GM19468 (cell line): Measurements from ENCODE around the gene ARHGAP25.

Experiments used
- ATAC-seq: cut with Tn5 transposase; IDR thresholded peaks from one replicate; pipeline ENCODE4 v1.9.1; 2021; ENCODE audit warnings: mild to moderate bottlenecking, moderate library complexity, moderate number of reproducible peaks; ENCODE audit not compliant: unreplicated experiment; ENCODE audit errors: extremely low read depth

ARHGAP25 gene

DNA sequence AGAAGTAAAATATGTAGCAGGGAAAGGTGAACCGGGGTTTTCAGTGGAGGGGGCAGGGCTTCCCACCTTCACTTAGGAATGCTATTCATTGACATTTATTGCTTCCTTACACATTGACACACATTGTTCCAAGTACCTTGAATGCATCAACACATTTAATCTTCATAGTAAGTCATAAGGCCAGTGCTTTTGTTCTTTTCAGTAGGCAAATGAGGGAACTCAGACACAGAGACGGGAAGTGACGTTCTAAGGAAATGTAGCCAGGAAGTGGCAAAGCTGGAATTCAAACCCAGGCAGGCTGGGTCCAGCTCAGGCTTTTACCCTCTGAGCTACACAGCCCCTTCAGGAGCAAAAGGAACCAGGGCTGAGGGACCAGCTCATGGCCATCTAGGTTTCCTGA lies 115.9 kb downstream of the ARHGAP25 start:
- no peak for ATAC-seq

- ATAC-seq = no peak
Observed at GRCh38 chr2:68853035-68853434, 118.4 kb downstream of the ARHGAP25 start.

DNA sequence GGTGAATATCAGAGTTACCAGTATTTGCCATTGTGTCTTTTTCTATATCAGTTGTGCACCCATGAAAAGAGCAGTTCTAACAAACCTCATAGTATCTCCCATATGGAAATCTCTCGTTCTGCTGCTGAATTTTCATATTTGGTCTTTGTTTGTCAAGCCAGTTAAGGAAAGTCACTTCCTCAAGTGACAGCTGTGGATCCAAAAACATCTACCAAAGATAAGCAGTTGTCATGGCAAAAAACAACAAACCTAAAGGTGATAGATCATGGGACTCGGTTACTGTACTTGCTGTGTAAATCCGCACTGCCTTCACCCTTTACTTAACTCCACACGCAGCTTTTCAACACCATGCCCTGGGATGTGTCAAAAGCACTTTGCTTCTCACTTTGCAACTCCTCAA lies 119.3 kb downstream of the ARHGAP25 start:
- ATAC-seq = no peak

DNA sequence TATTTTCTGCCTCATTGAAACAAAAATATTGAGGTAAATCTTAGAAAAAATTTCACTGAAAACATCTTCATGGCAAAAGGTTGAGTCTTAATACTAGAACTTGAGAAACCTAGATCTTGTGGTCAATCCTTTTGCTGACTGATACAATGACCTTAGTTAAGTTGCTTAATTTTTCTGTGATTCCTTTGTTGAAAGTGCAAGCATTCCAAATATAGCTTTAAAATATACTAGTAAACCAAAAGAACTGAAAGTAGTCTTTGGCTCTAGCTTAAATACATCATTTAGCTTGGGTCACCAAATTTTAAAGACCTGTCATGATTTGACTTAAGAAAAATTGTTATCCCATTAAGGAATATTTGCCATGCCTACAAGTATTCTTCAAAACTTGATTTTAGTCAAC lies 119.9 kb downstream of the ARHGAP25 start:
- ATAC-seq = no peak

- no peak for ATAC-seq
Observed at GRCh38 chr2:68855550-68855949, 120.9 kb downstream of the ARHGAP25 start.

DNA sequence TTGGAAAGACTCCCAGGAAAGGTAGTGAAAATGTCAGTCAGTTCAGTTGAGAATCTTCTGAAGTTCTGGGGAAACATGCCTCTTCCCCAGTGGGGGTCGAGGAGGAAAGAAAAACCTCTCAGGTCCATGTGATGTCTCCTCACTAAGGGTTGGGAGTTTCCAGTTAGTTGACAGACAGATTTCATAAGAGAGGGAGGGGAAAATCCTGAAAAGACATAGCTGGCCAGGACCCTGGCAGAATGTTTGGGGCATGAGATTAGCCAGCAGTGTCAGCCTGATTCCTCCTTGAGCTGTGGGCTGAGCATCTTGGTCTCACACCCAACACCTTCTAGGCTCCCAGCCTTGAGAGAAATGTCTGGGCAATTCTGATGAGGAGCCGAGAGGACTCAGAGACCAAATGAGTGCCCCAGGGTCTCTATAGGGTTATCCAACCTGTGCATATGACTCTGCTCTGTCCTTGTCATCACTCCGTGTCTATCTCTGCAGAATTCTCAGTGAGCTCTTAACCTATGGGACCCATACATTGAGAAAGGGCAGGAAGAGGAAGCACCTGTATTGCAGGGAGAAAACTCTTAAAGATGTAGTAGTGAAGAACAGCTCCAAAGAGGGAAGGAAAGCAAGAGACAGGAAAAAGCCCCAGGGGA lies 122.7 kb downstream of the ARHGAP25 start:
- ATAC-seq = no peak

- no peak for ATAC-seq
Observed at GRCh38 chr2:68857855-68858456, 123.3 kb downstream of the ARHGAP25 start.

GRCh38 chr2:68860111-68860510 lies 125.5 kb downstream of the ARHGAP25 start:
- no peak for ATAC-seq

GRCh38 chr2:68861330-68861729 lies 126.7 kb downstream of the ARHGAP25 start:
- no peak for ATAC-seq

GRCh38 chr2:68862889-68863288 lies 128.3 kb downstream of the ARHGAP25 start:
- ATAC-seq = no peak

GRCh38 chr2:68863996-68864395 lies 129.4 kb downstream of the ARHGAP25 start:
- no peak for ATAC-seq

DNA sequence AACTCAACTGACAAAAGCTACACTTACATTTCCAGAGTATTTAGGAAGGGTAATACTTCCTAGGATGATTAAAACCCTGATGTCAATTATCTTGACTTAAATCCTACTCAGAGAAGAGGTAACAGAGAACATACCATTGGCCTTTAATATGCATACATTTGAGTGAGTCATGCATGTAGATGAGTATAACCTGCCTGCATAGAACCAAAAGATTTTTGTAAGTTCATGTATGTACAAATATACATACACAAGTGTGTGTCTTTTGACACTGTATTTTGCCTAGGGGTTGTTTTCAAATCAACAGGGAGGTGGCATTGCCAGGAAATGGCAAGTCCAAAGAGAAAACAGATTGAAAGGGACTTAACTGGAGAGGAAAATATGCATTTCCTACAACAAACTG lies 130.5 kb downstream of the ARHGAP25 start:
- no peak for ATAC-seq

GRCh38 chr2:68870215-68870614 lies 135.6 kb downstream of the ARHGAP25 start:
- ATAC-seq = no peak

- ATAC-seq = no peak
Observed at GRCh38 chr2:68871159-68871764, 136.7 kb downstream of the ARHGAP25 start, which contains the start of gene BMP10. Gene BMP10, minus strand, starts transcription at chr2:68871397. Its CDS starts 39 bp downstream, at chr2:68871358.
